Sigmoid colon (tissue), 7 donors: ENCODE measurements around the gene CFAP99. TPM values are rescaled to one million over a fixed set of nuclear protein-coding genes. Genes with fewer than 3 reads are reported as not detected.

Experiments
- DNase-seq: peaks from one replicate; pipeline ENCODE4 v3.0.0-alpha.2; 2019
- H3K27ac ChIP-seq, 4 donors: fragments of 200-600 bp; sonication (generic); one replicate each; pipeline ENCODE4 v1.5.1; 2016 to 2019; ENCODE audit warnings: mild to moderate bottlenecking in 1 of 4
- H3K27me3 ChIP-seq, 3 donors: fragments of 200-600 bp; sonication (generic); one replicate each; pipeline ENCODE4 v1.5.1; 2019; ENCODE audit warnings: mild to moderate bottlenecking in 1 of 3
- H3K36me3 ChIP-seq, 4 donors: fragments of 200-600 bp; sonication (generic); one replicate each; pipeline ENCODE4 v1.5.1; 2016 to 2019
- H3K4me1 ChIP-seq, 4 donors: fragments of 200-600 bp; sonication (generic); one replicate each; pipeline ENCODE4 v1.5.1; 2017 to 2019
- H3K4me3 ChIP-seq, 4 donors: fragments of 200-600 bp; sonication (generic); one replicate each; pipeline ENCODE4 v1.5.1; 2017 to 2019; ENCODE audit warnings: mild to moderate bottlenecking in 2 of 4, moderate library complexity in 1 of 4
- H3K9me3 ChIP-seq, 4 donors: fragments of 200-600 bp in 3 of 4; sonication (generic) in 3 of 4; one replicate each; pipeline versions ENCODE4 v1.5.1 to v1.6.1; 2013 to 2019
- CTCF ChIP-seq, 4 experiments: fragments of 450-650 bp in 3 of 4; fragments of 200-600 bp in 1 of 4; IDR thresholded peaks; one replicate each; pipeline ENCODE4 v1.5.1; 2016 to 2019; ENCODE audit warnings: antibody characterized with exemption in 4 of 4, mild to moderate bottlenecking in 3 of 4, moderate library complexity in 2 of 4
- EP300 ChIP-seq, 4 donors: sonication (generic); formaldehyde crosslinking; IDR thresholded peaks; one replicate each; pipeline ENCODE4 v1.6.1; 2017; ENCODE audit warnings: antibody characterized with exemption in 4 of 4
- POLR2A ChIP-seq, 2 donors: fragments of 450-650 bp; IDR thresholded peaks; one replicate each; pipeline ENCODE4 v1.6.1; 2016; ENCODE audit warnings: antibody characterized with exemption in 2 of 2, mild to moderate bottlenecking in 2 of 2, moderate library complexity in 2 of 2
- POLR2AphosphoS5 ChIP-seq, 4 donors: sonication (generic); formaldehyde crosslinking; IDR thresholded peaks; one replicate each; pipeline ENCODE4 v1.6.1; 2017; ENCODE audit warnings: antibody characterized with exemption in 4 of 4
- WGBS, 2 donors: extraction: QIAGEN DNeasy Blood & Tissue Kit; methylation state at CpG; one replicate each; pipeline ENCODE4 v1.1.7; 2013; 5-methylcytosine and 5-hydroxymethylcytosine counted together
- intact Hi-C: fragments of 100-400 bp; cut with DNase I; formaldehyde crosslinking; loops from one replicate; pipeline ENCODE4 v1.15.1; 2023
- polyA plus RNA-seq, 3 donors: library from polyadenylated mRNA; stranded (reverse); fragments of 200-250 nt; gene quantifications; one replicate each; pipeline ENCODE4 v1.2.3, GENCODE V29; 2013
- total RNA-seq, 4 donors: library from RNA; depleted of rRNA; stranded (reverse); fragments of >200 nt; gene quantifications; one replicate each; pipeline ENCODE4 v1.1.0, GENCODE V29; 2016
- donor health status: healthy with polysubstance abuse.
- donor health status: Bipolar disorder and iron deficiency.
- donor health status: healthy.

The CFAP99 gene
- total and polyA plus RNA-seq, 7 donors, result 0.58 TPM; not detected in 6

DNA sequence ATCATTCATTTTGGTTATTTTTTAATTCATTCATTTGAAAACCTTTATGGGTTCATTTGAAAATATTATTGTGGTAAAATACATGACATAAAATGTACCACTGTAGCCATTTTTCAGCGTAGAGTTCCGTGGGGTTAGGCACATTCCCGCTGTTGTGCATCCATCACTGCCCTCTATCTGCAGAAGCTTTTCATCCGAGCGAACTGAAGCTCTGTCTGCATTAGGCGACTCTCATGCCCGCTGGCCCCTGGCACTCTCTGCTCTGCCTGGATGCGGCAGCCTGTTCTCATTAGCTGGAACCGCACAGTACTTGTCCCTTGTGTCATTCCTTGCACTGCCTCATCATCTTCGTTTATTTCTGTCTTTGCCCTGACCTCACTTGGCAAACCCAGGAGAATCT, 17.5 kb downstream of the CFAP99 start:
- Histone ChIP-seq H3K4me3 (no peak overlapping the region), H3K27ac (no peak overlapping the region), H3K4me1 (no peaks in the 10 kb centered on the region), H3K36me3 (no peaks in the 10 kb centered on the region), H3K9me3 (no peaks in the 10 kb centered on the region), H3K27me3 (no peaks in the 10 kb centered on the region)
- intact Hi-C loops, result no loop called here
- TF ChIP-seq CTCF (IDR thresholded peaks at IDR 0.05), result peak in 1 of 4 experiments; percentile 5
- TF ChIP-seq POLR2A (IDR thresholded peaks at IDR 0.05), result no peak
- DNase-seq, result no peak
- WGBS, 2 donors, result 16 to 64% methylated on average over 10 of the region's 10 CpGs

GRCh38 chr4:2436761-2437474, 18.2 kb downstream of the CFAP99 start:
- no peak for TF ChIP-seq CTCF (IDR thresholded peaks at IDR 0.05)
- no peak for TF ChIP-seq EP300 (IDR thresholded peaks at IDR 0.05)
- TF ChIP-seq POLR2A (IDR thresholded peaks at IDR 0.05), result no peak
- TF ChIP-seq POLR2AphosphoS5 (IDR thresholded peaks at IDR 0.05), result no peak
- Histone ChIP-seq H3K4me1 (no peaks in the 10 kb centered on the region), H3K27ac (no peak overlapping the region), H3K4me3 (no peak overlapping the region), H3K27me3 (peaks cover 0 to 2% (median 0%) of the 10 kb centered on the region in 3 donors), H3K36me3 (no peaks in the 10 kb centered on the region), H3K9me3 (no peaks in the 10 kb centered on the region)
- 86 to 89% methylated on average over 30 of the region's 30 CpGs for WGBS, 2 donors
- DNase-seq, result no peak
- intact Hi-C loops, result no loop called here

DNA sequence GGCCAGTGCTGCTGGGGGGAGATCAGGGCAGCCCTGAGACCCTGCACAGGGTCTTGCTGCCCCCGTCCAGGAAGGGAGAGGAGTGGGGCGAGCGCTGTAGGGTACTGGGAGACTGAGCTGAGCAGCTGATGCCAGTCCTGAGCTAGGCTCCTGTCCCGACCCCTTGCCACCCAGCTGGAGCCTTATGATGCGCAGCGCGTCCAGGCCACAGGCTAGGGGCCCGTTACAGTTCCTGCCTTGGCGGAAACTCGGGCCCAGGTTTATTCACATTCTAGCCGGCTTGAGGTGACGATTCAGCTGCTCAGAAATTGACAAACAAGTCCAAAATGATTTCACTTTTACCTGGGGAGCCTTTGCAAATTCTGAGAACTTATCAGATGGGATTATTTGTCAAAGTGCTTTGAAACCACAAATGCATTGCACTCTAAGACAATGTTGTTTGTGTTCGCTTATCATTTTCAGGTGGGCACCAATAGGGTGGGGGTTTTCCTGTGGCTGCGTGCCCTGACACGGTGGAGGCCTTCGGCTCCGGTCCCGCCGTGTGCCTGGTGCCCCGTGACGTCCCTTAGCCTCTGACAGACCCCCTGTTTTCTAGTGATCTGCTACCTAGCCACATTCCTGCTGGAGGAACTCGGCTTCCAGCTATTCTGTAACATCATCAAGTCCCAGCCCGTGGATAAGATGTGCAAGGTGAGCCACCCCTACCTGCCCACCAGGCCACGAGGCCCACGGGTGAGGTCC, 18.9 kb downstream of the CFAP99 start:
- H3K4me3 ChIP-seq, result no peak overlapping the region
- H3K27ac ChIP-seq, result no peak overlapping the region
- WGBS, 2 donors, result 86% methylated on average over 25 of the region's 25 CpGs
- intact Hi-C loops, result no loop called here
- H3K9me3 ChIP-seq, result no peaks in the 10 kb centered on the region
- H3K36me3 ChIP-seq, result no peaks in the 10 kb centered on the region
- H3K4me1 ChIP-seq, result no peaks in the 10 kb centered on the region
- no peak for TF ChIP-seq POLR2A (IDR thresholded peaks at IDR 0.05)
- TF ChIP-seq CTCF (IDR thresholded peaks at IDR 0.05), result no peak
- TF ChIP-seq POLR2AphosphoS5 (IDR thresholded peaks at IDR 0.05), result no peak
- no peak for TF ChIP-seq EP300 (IDR thresholded peaks at IDR 0.05)
- no peak for DNase-seq
- H3K27me3 ChIP-seq, result peaks cover 0 to 2% (median 0%) of the 10 kb centered on the region in 3 donors

DNA sequence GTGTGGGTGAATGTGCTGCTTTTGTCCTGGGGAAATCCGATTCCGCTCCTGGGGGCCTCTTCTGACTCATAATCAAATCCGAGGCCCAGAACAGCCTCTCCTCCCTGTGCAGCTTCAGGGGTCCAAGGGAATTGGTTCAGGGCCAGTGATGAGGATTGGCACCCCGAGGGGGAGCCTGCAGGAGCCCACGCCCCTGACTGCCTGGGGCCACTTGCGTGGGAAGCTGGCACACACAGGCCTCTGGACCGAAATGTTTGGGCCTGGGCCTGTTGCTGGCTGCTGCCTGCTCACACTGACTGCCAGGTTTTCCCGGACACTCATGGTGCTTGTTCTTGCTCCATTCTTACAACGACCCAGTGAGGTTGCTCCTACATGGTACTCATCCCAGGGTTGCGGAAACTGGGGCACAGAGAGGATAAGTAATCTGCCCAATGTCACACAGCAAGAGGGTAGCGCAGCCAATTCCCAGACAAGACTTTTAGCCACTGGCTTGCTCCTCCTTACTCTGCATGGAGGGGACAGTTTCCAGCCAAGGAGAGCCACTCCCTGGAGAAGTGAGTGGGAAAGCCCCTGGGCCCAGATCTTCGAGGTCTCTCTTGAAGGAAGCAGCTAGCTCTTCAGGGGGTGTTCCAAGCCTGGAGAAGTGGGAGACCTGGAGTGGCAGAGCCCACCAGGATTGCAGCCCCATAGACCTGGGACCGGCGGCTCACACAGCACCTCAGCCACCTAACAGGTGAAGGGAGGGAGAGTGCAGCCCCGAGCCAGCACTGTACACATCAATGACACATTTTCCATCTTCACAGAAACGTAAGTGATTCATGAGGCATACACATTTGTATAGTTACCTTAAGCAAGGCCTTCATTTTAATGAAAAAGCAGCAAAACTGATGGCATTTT, 20.3 kb downstream of the CFAP99 start:
- Histone ChIP-seq H3K36me3 (no peaks in the 10 kb centered on the region), H3K9me3 (no peaks in the 10 kb centered on the region), H3K27ac (no peak overlapping the region), H3K4me1 (no peaks in the 10 kb centered on the region), H3K4me3 (no peak overlapping the region), H3K27me3 (peaks cover 0 to 2% (median 0%) of the 10 kb centered on the region in 3 donors)
- intact Hi-C loops, result no loop called here
- WGBS, 2 donors, result 89 to 90% methylated on average over 16 of the region's 16 CpGs
- no peak for DNase-seq
- TF ChIP-seq CTCF (IDR thresholded peaks at IDR 0.05), result no peak
- TF ChIP-seq EP300 (IDR thresholded peaks at IDR 0.05), result no peak
- no peak for TF ChIP-seq POLR2AphosphoS5 (IDR thresholded peaks at IDR 0.05)
- TF ChIP-seq POLR2A (IDR thresholded peaks at IDR 0.05), result no peak
